IMR-90 (cell line): ENCODE data around the gene UXS1. TPM values are rescaled to one million over a fixed set of nuclear protein-coding genes. Genes with fewer than 3 reads are reported as not detected.
A peak's percentile ranks its signal among the peaks of the same experiment; 100 is the strongest.

Experiments
- ATAC-seq: fragments of 200-7000 bp; cut with Tn5 transposase; 2 replicates; pipeline ENCODE4 v1.9.1; 2020; ENCODE audit warnings: low read depth, mild to moderate bottlenecking, moderate library complexity
- BruUV-seq: library from RNA; stranded (reverse); fragments of 400-500 nt; replicated peaks from 2 replicates; lab custom pipeline; 2021; lab: Mats Ljungman, UMichigan
- CTCF ChIA-PET: fragments of 300-600 bp; formaldehyde crosslinking; extraction: SDS; loops from one replicate; lab custom pipeline; 2021; ENCODE audit warnings: antibody characterized with exemption; lab: Yijun Ruan, JAX
- POLR2A ChIA-PET: fragments of 300-600 bp; sonication (Branson Sonifier 250); formaldehyde crosslinking; loops from one replicate; lab custom pipeline; 2022; ENCODE audit warnings: antibody characterized with exemption; ENCODE audit not compliant: unreplicated experiment; lab: Charles Lee
- DNase-seq: peaks from one replicate; pipeline ENCODE4 v3.0.0; 2013
- H2AFZ ChIP-seq: replicated peaks from 2 replicates; pipeline ENCODE3; 2013; ENCODE audit warnings: low read length, mild to moderate bottlenecking; ENCODE audit not compliant: poor library complexity
- H2AK5ac ChIP-seq: 2 replicates; pipeline ENCODE4 v1.6.1; 2013; ENCODE audit warnings: low read depth, low read length, inconsistent platforms
- H2AK9ac ChIP-seq: replicated peaks from 2 replicates; pipeline ENCODE3; 2013; ENCODE audit warnings: mild to moderate bottlenecking, low read depth, low read length, moderate library complexity; ENCODE audit not compliant: poor library complexity
- H2BK120ac ChIP-seq: 2 replicates; pipeline ENCODE4 v1.6.1; 2013; ENCODE audit warnings: low read depth, low read length, inconsistent platforms
- H2BK15ac ChIP-seq: 3 replicates; pipeline ENCODE4 v1.6.1; 2013; ENCODE audit warnings: low read depth, low read length, inconsistent platforms
- H2BK20ac ChIP-seq: 2 replicates; pipeline ENCODE4 v1.6.1; 2013; ENCODE audit warnings: low read depth, mild to moderate bottlenecking, inconsistent platforms, low read length, moderate library complexity
- H2BK5ac ChIP-seq: 2 replicates; pipeline ENCODE4 v1.6.1; 2013; ENCODE audit warnings: mild to moderate bottlenecking, low read depth, low read length, inconsistent platforms; ENCODE audit not compliant: poor library complexity, severe bottlenecking
- H3K14ac ChIP-seq: replicated peaks from 2 replicates; pipeline ENCODE4 v1.6.1; 2013; ENCODE audit warnings: low read depth, low read length, inconsistent platforms
- H3K18ac ChIP-seq: 2 replicates; pipeline ENCODE4 v1.6.1; 2013; ENCODE audit warnings: low read depth, low read length, control low read depth
- H3K23ac ChIP-seq: 2 replicates; pipeline ENCODE4 v1.6.1; 2013; ENCODE audit warnings: low read depth, low read length, inconsistent platforms
- H3K27ac ChIP-seq: 2 replicates; pipeline ENCODE4 v1.5.1; 2013; ENCODE audit warnings: mild to moderate bottlenecking, control low read depth, low read length; ENCODE audit not compliant: insufficient read depth
- H3K27me3 ChIP-seq: 2 replicates; pipeline ENCODE4 v1.6.1; 2013; ENCODE audit warnings: low read length; ENCODE audit not compliant: control insufficient read depth, insufficient read depth
- H3K36me3 ChIP-seq: 2 replicates; pipeline ENCODE4 v1.6.1; 2013; ENCODE audit warnings: low read length, mixed read lengths; ENCODE audit not compliant: control insufficient read depth, insufficient read depth
- H3K4ac ChIP-seq: 2 replicates; pipeline ENCODE4 v1.6.1; 2013; ENCODE audit warnings: low read depth, low read length, inconsistent platforms
- H3K4me1 ChIP-seq: 2 replicates; pipeline ENCODE4 v1.6.1; 2013; ENCODE audit warnings: low read length, mixed read lengths; ENCODE audit not compliant: control insufficient read depth, insufficient read depth
- H3K4me2 ChIP-seq: 2 replicates; pipeline ENCODE4 v1.6.1; 2013; ENCODE audit warnings: low read depth, mild to moderate bottlenecking, control low read depth, low read length, moderate library complexity
- H3K4me3 ChIP-seq: 2 replicates; pipeline ENCODE4 v1.5.1; 2013; ENCODE audit warnings: low read depth, mild to moderate bottlenecking, control low read depth, low read length, moderate library complexity; ENCODE audit not compliant: insufficient read depth
- H3K56ac ChIP-seq: 2 replicates; pipeline ENCODE4 v1.6.1; 2013; ENCODE audit warnings: low read length, inconsistent platforms; ENCODE audit not compliant: insufficient read depth; ENCODE audit errors: extremely low read depth
- H3K79me1 ChIP-seq, 2 experiments: 2 replicates each; pipeline ENCODE4 v1.6.1; 2013; ENCODE audit warnings: low read length in 2 of 2, inconsistent platforms in 1 of 2, low read depth in 1 of 2
- H3K9ac ChIP-seq: 2 replicates; pipeline ENCODE4 v1.6.1; 2013; ENCODE audit warnings: low read depth, low read length, control low read depth
- H3K9me1 ChIP-seq: 2 replicates; pipeline ENCODE4 v1.6.1; 2013; ENCODE audit warnings: low read length, inconsistent platforms; ENCODE audit not compliant: insufficient read depth
- H3K9me3 ChIP-seq: 2 replicates; pipeline ENCODE4 v1.6.1; 2013; ENCODE audit warnings: low read length; ENCODE audit not compliant: control insufficient read depth, insufficient read depth
- H4K20me1 ChIP-seq: 2 replicates; pipeline ENCODE4 v1.6.1; 2013; ENCODE audit warnings: low read length, inconsistent platforms; ENCODE audit not compliant: insufficient read depth
- H4K5ac ChIP-seq: 2 replicates; pipeline ENCODE4 v1.6.1; 2013; ENCODE audit warnings: mild to moderate bottlenecking, low read depth, low read length, control low read depth
- H4K8ac ChIP-seq, 2 experiments: 2 replicates each; pipeline ENCODE4 v1.6.1; 2013; ENCODE audit warnings: low read depth in 2 of 2, low read length in 2 of 2, control low read depth in 1 of 2, inconsistent platforms in 1 of 2
- H4K91ac ChIP-seq: 2 replicates; pipeline ENCODE4 v1.6.1; 2013; ENCODE audit warnings: low read depth, low read length, inconsistent platforms; ENCODE audit not compliant: insufficient read depth
- BHLHE40 ChIP-seq: fragments of 150-350 bp; IDR thresholded peaks from 2 replicates; pipeline ENCODE4 v1.6.1; 2016; ENCODE audit warnings: mild to moderate bottlenecking, low read depth, low read length
- CEBPB ChIP-seq: IDR thresholded peaks from 2 replicates; pipeline ENCODE4 v1.6.1; 2012; ENCODE audit warnings: low read depth, low read length, improper control_type of control experiment
- CHD1 ChIP-seq: IDR thresholded peaks from 2 replicates; pipeline ENCODE4 v1.6.1; 2012; ENCODE audit warnings: low read depth, low read length, improper control_type of control experiment
- ELK1 ChIP-seq: fragments of 150-350 bp; IDR thresholded peaks from 2 replicates; pipeline ENCODE4 v1.6.1; 2016; ENCODE audit warnings: low read depth, mild to moderate bottlenecking, low read length, moderate library complexity, borderline replicate concordance
- MAFK ChIP-seq: IDR thresholded peaks from 2 replicates; pipeline ENCODE4 v1.6.1; 2012; ENCODE audit warnings: low read depth, low read length, improper control_type of control experiment
- MAZ ChIP-seq: IDR thresholded peaks from 2 replicates; pipeline ENCODE4 v1.6.1; 2012; ENCODE audit warnings: low read depth, mild to moderate bottlenecking, low read length, improper control_type of control experiment, moderate library complexity, borderline replicate concordance
- MXI1 ChIP-seq: IDR thresholded peaks from 2 replicates; pipeline ENCODE4 v1.6.1; 2012; ENCODE audit warnings: low read depth, mild to moderate bottlenecking, low read length, moderate library complexity, borderline replicate concordance
- POLR2A ChIP-seq: IDR thresholded peaks from 2 replicates; pipeline ENCODE4 v1.6.1; 2012; ENCODE audit warnings: mild to moderate bottlenecking, low read depth, low read length
- RCOR1 ChIP-seq: IDR thresholded peaks from 2 replicates; pipeline ENCODE4 v1.6.1; 2012; ENCODE audit warnings: mild to moderate bottlenecking, low read length, improper control_type of control experiment; ENCODE audit not compliant: insufficient replicate concordance
- WGBS, 2 experiments: methylation state at CpG; one replicate each; pipeline versions ENCODE4 v1.1.5 to v1.1.7; 2013; ENCODE audit warnings: missing lambda C conversion rate in 2 of 2; ENCODE audit not compliant: insufficient read length in 1 of 2; ENCODE audit errors: extremely low coverage in 2 of 2; 5-methylcytosine and 5-hydroxymethylcytosine counted together
- dilution Hi-C: fragments of 300-500 bp; cut with HindIII; formaldehyde crosslinking; loops from one replicate; pipeline ENCODE4 v1.14.3; 2018; ENCODE audit warnings: low sequenced_read_pairs; ENCODE audit not compliant: unreplicated experiment
- in situ Hi-C: fragments of 300-500 bp; cut with MboI; formaldehyde crosslinking; loops from 3 replicates; pipeline ENCODE4 v1.14.3; 2019; ENCODE audit warnings: low sequenced_read_pairs, inconsistent platforms, mixed read lengths
- intact Hi-C: fragments of 100-400 bp; cut with micrococcal nuclease; formaldehyde crosslinking; loops from 2 replicates; pipeline ENCODE4 v1.10.0; 2022
- polyA plus RNA-seq, 3 experiments: library from polyadenylated mRNA; depleted of rRNA; stranded (reverse); fragments of >200 nt; gene quantifications; 2 replicates each; pipeline ENCODE4 v1.2.3, GENCODE V29; 2012; ENCODE audit warnings: low replicate concordance in 1 of 3
- total RNA-seq: library from RNA; depleted of rRNA; stranded (reverse); fragments of >200 nt; gene quantifications from 2 replicates; pipeline ENCODE4 v1.2.3, GENCODE V29; 2012

The UXS1 gene
- total and polyA plus RNA-seq, 2 of the 4 experiments (the other 2 are of a cell fraction): 33.7 to 54.3 TPM

GRCh38 chr2:106075048-106075447 is 119.1 kb downstream of the UXS1 start:
- TF ChIP-seq POLR2A (no peak), MAFK (no peak), BHLHE40 (no peak), ELK1 (no peak), CEBPB (no peak), MAZ (no peak), CHD1 (no peak), MXI1 (no peak), RCOR1 (no peak)
- no peak overlapping the region for H3K4ac ChIP-seq
- no peaks in the 10 kb centered on the region for H3K9me3 ChIP-seq
- H3K4me1 ChIP-seq: no peaks in the 10 kb centered on the region
- no peak overlapping the region for H3K27ac ChIP-seq
- in situ Hi-C loops: no loop called here
- H2BK20ac ChIP-seq: no peak overlapping the region
- intact Hi-C loops: no loop called here
- H2BK120ac ChIP-seq: no peak overlapping the region
- H2BK15ac ChIP-seq: no peak overlapping the region
- H3K36me3 ChIP-seq: no peaks in the 10 kb centered on the region
- no peak overlapping the region for H2BK5ac ChIP-seq
- no TSS peak for BruUV-seq
- ATAC-seq (no peak), DNase-seq (peak; percentile 5)
- H3K9ac ChIP-seq: no peak overlapping the region
- H4K20me1 ChIP-seq: no peaks in the 10 kb centered on the region
- H2AK5ac ChIP-seq: no peak overlapping the region
- dilution Hi-C loops: no loop called here
- H2AK9ac ChIP-seq: no peak overlapping the region
- H3K27me3 ChIP-seq: peaks cover 21% of the 10 kb centered on the region
- no peak overlapping the region for H3K4me2 ChIP-seq
- H3K14ac ChIP-seq: no peak overlapping the region
- no peak overlapping the region for H2AFZ ChIP-seq
- POLR2A ChIA-PET: no interaction called here
- H3K23ac ChIP-seq: no peak overlapping the region
- H3K56ac ChIP-seq: no peak overlapping the region
- H4K91ac ChIP-seq: no peak overlapping the region
- H3K4me3 ChIP-seq: no peak overlapping the region
- CTCF ChIA-PET: no interaction called here
- no peaks in the 10 kb centered on the region for H3K9me1 ChIP-seq
- H3K79me1 ChIP-seq: no peaks in the 10 kb centered on the region
- H4K8ac ChIP-seq: no peak overlapping the region
- H4K5ac ChIP-seq: no peak overlapping the region
- no CpG with 5 or more reads among the region's 3 CpGs for WGBS, 2 experiments
- no peak overlapping the region for H3K18ac ChIP-seq
